WERI-Rb-1 (cell line): Measurements from ENCODE around the gene CDC42BPG.
A peak's percentile ranks its signal among the peaks of the same experiment; 100 is the strongest.

Experiments
- DNase-seq: peaks from one replicate; pipeline ENCODE4 v3.0.0-alpha.2; 2020
- H3K27ac ChIP-seq: fragments of 250-450 bp; sonication (Bioruptor Pico); 2 replicates; pipeline ENCODE4 v1.5.1; 2020; ENCODE audit warnings: mild to moderate bottlenecking, moderate library complexity
- H3K27me3 ChIP-seq: fragments of 250-450 bp; sonication (Bioruptor Pico); 2 replicates; pipeline ENCODE4 v1.5.1; 2021; ENCODE audit warnings: mild to moderate bottlenecking, low read depth, moderate library complexity; ENCODE audit not compliant: insufficient read depth, severe bottlenecking
- H3K36me3 ChIP-seq: fragments of 250-450 bp; sonication (Bioruptor Pico); 2 replicates; pipeline ENCODE4 v1.5.1; 2020; ENCODE audit warnings: mild to moderate bottlenecking, moderate library complexity
- H3K4me3 ChIP-seq: 2 replicates; pipeline ENCODE4 v1.5.1; 2011; ENCODE audit warnings: low read depth, mild to moderate bottlenecking, control low read depth, low read length
- H3K9me3 ChIP-seq: fragments of 250-450 bp; sonication (Bioruptor Pico); 2 replicates; pipeline ENCODE4 v1.5.1; 2021; ENCODE audit warnings: mild to moderate bottlenecking, moderate library complexity; ENCODE audit not compliant: severe bottlenecking
- CTCF ChIP-seq: IDR thresholded peaks from 2 replicates; pipeline ENCODE4 v1.5.1; 2011; ENCODE audit warnings: low read depth, mild to moderate bottlenecking, control low read depth, inconsistent platforms, low read length

The CDC42BPG gene

DNA sequence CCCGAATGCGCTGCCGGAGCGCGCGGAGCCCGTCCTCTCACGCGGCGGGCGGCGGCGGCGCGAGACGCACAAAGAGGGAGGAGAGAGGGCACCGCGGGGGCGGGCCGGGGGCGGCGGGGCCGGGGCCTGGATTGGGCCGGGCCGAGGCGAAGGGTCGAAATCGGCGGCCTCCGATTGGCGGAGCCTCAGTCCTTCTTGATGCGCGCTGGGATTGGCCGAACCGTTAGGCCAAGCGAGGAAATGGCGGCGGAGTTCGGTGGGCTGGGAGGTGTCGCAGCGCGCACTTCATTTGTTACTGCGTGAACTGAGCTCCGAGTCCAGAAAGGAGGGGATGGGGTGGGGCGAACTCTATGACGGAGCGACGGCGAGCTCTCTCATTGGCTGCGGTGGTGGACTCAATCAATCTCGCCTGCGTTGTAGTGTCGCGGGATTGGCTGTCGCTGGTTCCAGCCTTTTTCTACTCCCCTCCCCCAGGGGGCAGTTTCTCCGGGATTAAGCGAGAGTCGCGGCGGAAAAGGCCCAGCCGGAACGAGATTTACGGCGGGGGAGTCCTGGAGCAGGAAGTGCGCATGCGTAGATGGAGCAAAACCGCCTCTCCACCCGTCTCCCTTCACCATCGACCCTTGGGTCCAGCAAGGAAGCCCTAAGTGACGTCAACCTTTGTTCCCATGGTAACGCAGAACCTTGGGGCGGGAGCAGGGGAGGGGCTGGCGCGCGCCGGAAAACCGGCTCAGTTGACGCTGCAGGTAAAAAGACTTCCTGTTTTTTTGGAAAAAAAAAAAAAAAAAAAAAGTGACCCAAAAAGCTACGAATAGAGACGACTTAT is 65.8 kb downstream of the CDC42BPG start, which contains the start of gene SF1:
Gene SF1 (minus strand): TSS at position 70 of the 826 bp plus-strand sequence. CDS start 150 bp downstream, outside the sequence.
- TF ChIP-seq CTCF: no peak
- Histone ChIP-seq H3K27ac (peak within 1 kb of the TSS; percentile 99), H3K9me3 (no peaks in the 10 kb centered on the region), H3K27me3 (no peaks in the 10 kb centered on the region), H3K36me3 (peaks cover 51% of the 10 kb centered on the region), H3K4me3 (peak within 1 kb of the TSS; percentile 97)
- peak; percentile 99 for DNase-seq

- peaks cover 57% of the 10 kb centered on the region for H3K36me3 ChIP-seq
- DNase-seq: no peak
- no peaks in the 10 kb centered on the region for H3K9me3 ChIP-seq
- peak overlapping the region; percentile 83 for H3K4me3 ChIP-seq
- H3K27me3 ChIP-seq: no peaks in the 10 kb centered on the region
- no peak for TF ChIP-seq CTCF
- H3K27ac ChIP-seq: peak overlapping the region; percentile 99
These were observed 66.3 kb downstream of the CDC42BPG start for GRCh38 chr11:64778223-64778472.

DNA sequence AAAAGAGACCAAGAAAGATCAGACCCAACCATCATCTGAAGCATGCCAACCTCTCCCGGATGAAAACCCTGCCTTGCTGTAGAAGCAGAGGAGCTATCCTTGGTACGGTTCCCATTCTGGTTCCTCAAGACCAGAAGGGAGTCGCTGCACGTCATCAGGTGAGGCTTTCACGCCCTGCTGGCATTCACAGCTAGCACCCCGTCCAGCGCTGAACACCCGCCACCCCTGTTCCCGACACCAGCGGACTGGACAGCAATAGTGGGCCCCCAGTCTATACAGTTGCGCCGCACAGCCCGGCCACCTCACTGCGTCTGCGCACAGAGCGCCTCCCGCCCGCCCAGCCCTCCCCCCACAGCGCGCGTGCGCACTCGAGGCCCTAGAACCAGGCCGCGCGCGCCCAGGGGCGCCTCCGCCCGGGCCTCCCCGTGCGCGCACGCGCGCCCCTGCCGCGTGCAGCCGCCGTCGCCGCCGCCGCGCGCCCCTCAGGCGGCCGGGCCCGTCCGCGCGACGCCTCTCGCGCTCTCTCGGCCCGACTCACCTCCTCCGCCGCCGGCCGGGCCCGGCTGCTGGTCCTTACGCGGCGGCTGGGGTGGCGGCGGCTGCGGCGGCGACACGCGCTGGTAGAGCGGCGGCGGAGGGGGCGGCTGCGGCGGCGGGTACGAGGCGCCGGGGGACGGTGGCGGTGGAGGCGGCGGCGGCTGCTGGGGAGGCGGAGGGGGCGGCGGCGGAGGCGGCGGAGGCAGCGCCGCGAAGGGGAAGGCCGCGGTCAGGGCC is 66.8 kb downstream of the CDC42BPG start:
- Histone ChIP-seq H3K36me3 (peaks cover 62% of the 10 kb centered on the region), H3K4me3 (peak overlapping the region; percentile 97), H3K27ac (peak overlapping the region; percentile 99), H3K27me3 (no peaks in the 10 kb centered on the region), H3K9me3 (no peaks in the 10 kb centered on the region)
- DNase-seq: peak; percentile 79
- TF ChIP-seq CTCF: no peak

GRCh38 chr11:64776875-64777274 is 67.6 kb downstream of the CDC42BPG start:
- Histone ChIP-seq H3K9me3 (no peaks in the 10 kb centered on the region), H3K27me3 (no peaks in the 10 kb centered on the region), H3K36me3 (peaks cover 69% of the 10 kb centered on the region), H3K27ac (peak overlapping the region; percentile 74), H3K4me3 (peak overlapping the region; percentile 97)
- no peak for TF ChIP-seq CTCF
- no peak for DNase-seq

GRCh38 chr11:64776425-64776824 is 68.0 kb downstream of the CDC42BPG start:
- Histone ChIP-seq H3K27me3 (no peaks in the 10 kb centered on the region), H3K4me3 (peak overlapping the region; percentile 97), H3K27ac (no peak overlapping the region), H3K36me3 (peaks cover 74% of the 10 kb centered on the region), H3K9me3 (no peaks in the 10 kb centered on the region)
- no peak for TF ChIP-seq CTCF
- DNase-seq: no peak
